ENCODE results near the gene FRMD8. TPM values are rescaled to one million over a fixed set of nuclear protein-coding genes. Genes with fewer than 3 reads are reported as not detected.
A peak's percentile ranks its signal among the peaks of the same experiment; 100 is the strongest.

FRMD8 gene
- total RNA-seq, 1 experiment from 2014 or later: 22.7 TPM

DNA sequence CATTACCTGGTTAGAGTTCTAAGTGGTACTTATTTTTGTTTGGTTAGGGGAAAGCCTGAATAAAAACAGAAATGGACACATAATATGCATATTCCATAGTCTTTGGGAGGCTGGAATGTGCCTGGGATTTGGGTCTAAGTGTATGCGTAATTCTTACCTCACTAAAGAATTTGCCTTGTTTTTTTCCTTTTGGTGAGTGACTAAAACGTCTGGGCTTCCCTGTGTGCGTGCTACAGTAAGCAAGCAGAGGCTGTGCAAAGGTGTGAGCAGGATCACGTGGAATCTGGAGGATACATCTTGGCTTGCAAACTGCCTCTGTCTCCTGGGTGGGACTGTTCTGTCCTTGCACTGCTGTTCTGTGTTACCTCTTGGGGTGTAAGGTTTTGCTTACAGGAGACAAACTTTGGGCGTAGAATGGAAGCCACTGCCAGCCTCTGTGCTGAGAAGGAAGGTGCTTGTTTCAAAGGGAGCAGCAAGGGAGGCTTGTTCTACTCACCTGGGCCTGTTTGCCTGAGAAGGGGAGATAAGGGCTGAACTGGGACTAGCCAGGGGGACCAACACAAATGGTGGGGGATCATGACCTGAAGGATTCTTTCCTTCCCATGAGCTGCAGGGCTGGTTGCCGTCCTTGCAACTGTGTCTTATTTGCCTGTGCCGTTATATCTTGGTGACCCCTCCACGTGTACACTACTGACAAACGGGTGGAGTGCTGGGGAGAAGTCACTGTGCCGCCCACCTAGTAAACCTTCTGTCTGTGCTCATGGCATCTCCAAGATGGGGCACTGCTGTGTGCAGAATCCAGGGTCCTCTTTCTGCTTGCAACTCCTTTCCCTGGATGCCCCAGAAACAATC is 40.6 kb downstream of the FRMD8 start:
- no peak overlapping the region for H4K8ac ChIP-seq (replicated peaks; ENCODE audit: insufficient read length, low read depth, low read length)
- TF ChIP-seq CTCF (conservative IDR thresholded peaks at IDR 0.05): no peak
- H3K27me3 ChIP-seq (ENCODE audit: insufficient read depth, low read length): no peaks in the 10 kb centered on the region
- H3K27ac Mint-ChIP-seq: peak overlapping the region in 1 of 3 experiments; percentile 2; a peak in 2 of 7 replicates
- H2BK5ac ChIP-seq (ENCODE audit: insufficient read length, low read length): no peak overlapping the region
- no peaks in the 10 kb centered on the region for H3K9me3 ChIP-seq (ENCODE audit: control insufficient read depth, low read depth, low read length)
- H3K36me3 Mint-ChIP-seq (ENCODE audit: insufficient read depth in 1 of 3, low read depth in 3 of 3): no peaks in the 10 kb centered on the region
- peak; percentile 47 for DNase-seq
- no peak overlapping the region for H2BK15ac ChIP-seq (ENCODE audit: low read depth, low read length)
- no CpG with 5 or more reads among the region's 10 CpGs for WGBS (ENCODE audit: extremely low coverage, insufficient read length, low lambda C conversion rate)
- H3K23me2 ChIP-seq (ENCODE audit: insufficient read length, low read depth, low read length, poor library complexity, severe bottlenecking): peaks cover 7% of the 10 kb centered on the region
- H3K9me3 Mint-ChIP-seq: no peaks in the 10 kb centered on the region
- peaks cover 29% of the 10 kb centered on the region for H3K4me1 ChIP-seq (ENCODE audit: insufficient read depth, low read length)
- H3K27me3 Mint-ChIP-seq (ENCODE audit: low read depth): no peaks in the 10 kb centered on the region
- no peak overlapping the region for H2BK12ac ChIP-seq (ENCODE audit: insufficient read length, low read depth, low read length)
- H3K14ac ChIP-seq (ENCODE audit: insufficient read depth, low read length): no peak overlapping the region
- H2BK20ac ChIP-seq (ENCODE audit: low read depth, low read length, poor library complexity, severe bottlenecking): no peak overlapping the region
- H4K5ac ChIP-seq (ENCODE audit: insufficient read length, low read depth, low read length): no peak overlapping the region
- peaks cover 69 to 71% of the 10 kb centered on the region in 2 experiments for H3K4me1 Mint-ChIP-seq
- no peak overlapping the region for H3K23ac ChIP-seq (ENCODE audit: insufficient read length, low read depth, low read length)
- H3K27ac ChIP-seq (ENCODE audit: insufficient read length, low read depth, low read length): peak overlapping the region; percentile 21
- H4K20me1 ChIP-seq (ENCODE audit: control insufficient read depth, insufficient read depth, insufficient read length): peaks cover 2% of the 10 kb centered on the region
- no peak overlapping the region for H4K91ac ChIP-seq (ENCODE audit: insufficient read length, low read depth, low read length)
- no peak overlapping the region for H3K18ac ChIP-seq (ENCODE audit: insufficient read length, low read depth, low read length)
- no peak overlapping the region for H3K4ac ChIP-seq (ENCODE audit: low read depth, low read length)
- H3K56ac ChIP-seq (ENCODE audit: insufficient read length, low read depth, low read length): no peak overlapping the region
- H2AK5ac ChIP-seq (ENCODE audit: insufficient read length, low read length): no peak overlapping the region
- no peak overlapping the region for H2AFZ ChIP-seq (ENCODE audit: low read length)
- H3K4me2 ChIP-seq (ENCODE audit: insufficient read depth, insufficient read length, low read length): no peak overlapping the region
- no peak overlapping the region for H2BK120ac ChIP-seq (ENCODE audit: low read depth, low read length, poor library complexity, severe bottlenecking)
- H3T11ph ChIP-seq (ENCODE audit: low read length): no peak overlapping the region
- H3K4me3 Mint-ChIP-seq: no peak overlapping the region
- peaks cover 2% of the 10 kb centered on the region; the same call in 1 of the 2 replicates for H3K79me2 ChIP-seq (ENCODE audit: insufficient read depth, low read length)
- H3K9ac ChIP-seq (ENCODE audit: extremely low read depth, insufficient read length, low read length): peak overlapping the region; percentile 9
- H3K79me1 ChIP-seq (ENCODE audit: insufficient read depth, low read depth, low read length, poor library complexity, severe bottlenecking): no peaks in the 10 kb centered on the region

Measured in H9 (cell line).